ENCODE data around the gene MGAT5.

Gene MGAT5

GRCh38 chr2:134460583-134460998 lies 206.7 kb downstream of the MGAT5 start:
- Histone ChIP-seq H3K27me3 (ENCODE audit: control insufficient read depth in 3 of 3, insufficient read depth in 3 of 3, low read depth in 1 of 3, low read length in 3 of 3) (no peaks in the 10 kb centered on the region), H2BK12ac (ENCODE audit: low read length) (no peak overlapping the region), H3K79me1 (ENCODE audit: low read depth, low read length) (no peaks in the 10 kb centered on the region), H3K4me1 (ENCODE audit: control insufficient read depth in 2 of 2, insufficient read depth in 1 of 2, low read depth in 1 of 2, low read length in 2 of 2) (peaks cover 0 to 6% of the 10 kb centered on the region in 2 donors), H3K14ac (ENCODE audit: low read length) (peak overlapping the region; percentile 47), H3K18ac (ENCODE audit: low read length) (peak overlapping the region; percentile 3), H4K91ac (ENCODE audit: low read depth, low read length, poor library complexity) (no peak overlapping the region), H2AFZ (ENCODE audit: low read length) (peak overlapping the region; percentile 39), H3K9me3 (replicated peaks in 1 of 2; ENCODE audit: control insufficient read depth in 2 of 2, insufficient read depth in 1 of 2, low read depth in 1 of 2, low read length in 2 of 2) (no peaks in the 10 kb centered on the region), H3K4me2 (ENCODE audit: insufficient read depth, low read length, poor library complexity, severe bottlenecking) (no peak overlapping the region), H2BK15ac (ENCODE audit: low read length) (no peak overlapping the region), H3K36me3 (replicated peaks in 1 of 2; ENCODE audit: control insufficient read depth in 2 of 2, insufficient read depth in 2 of 2, low read length in 2 of 2) (peaks cover under 1 to 3% of the 10 kb centered on the region in 2 donors), H3K23ac (ENCODE audit: low read depth, low read length, poor library complexity) (no peak overlapping the region), H2BK120ac (ENCODE audit: low read depth, low read length) (no peak overlapping the region), H2AK5ac (ENCODE audit: low read depth, low read length) (peak overlapping the region; percentile 31), H3K9ac (ENCODE audit: low read depth, low read length, poor library complexity) (peak overlapping the region; percentile 71), H3K4me3 (ENCODE audit: low read length in 2 of 2) (no peak overlapping the region), H3K27ac (replicated peaks; ENCODE audit: low read length) (no peak overlapping the region), H3K4ac (ENCODE audit: low read length) (no peak overlapping the region), H2BK5ac (ENCODE audit: low read length) (peak overlapping the region; percentile 68), H4K8ac (ENCODE audit: low read depth, low read length) (no peak overlapping the region)
- WGBS, 2 donors (ENCODE audit: extremely low coverage in 2 of 2, insufficient read length in 2 of 2, insufficient replicate concordance in 1 of 2) = no CpG with 5 or more reads among the region's 8 CpGs
- peak; percentile 40 for DNase-seq (ENCODE audit: low spot score)

- Histone ChIP-seq H3K79me1 (ENCODE audit: low read depth, low read length) (no peaks in the 10 kb centered on the region), H3K4me3 (ENCODE audit: low read length in 2 of 2) (no peak overlapping the region), H2AK5ac (ENCODE audit: low read depth, low read length) (no peak overlapping the region), H3K9ac (ENCODE audit: low read depth, low read length, poor library complexity) (no peak overlapping the region), H4K8ac (ENCODE audit: low read depth, low read length) (no peak overlapping the region), H3K23ac (ENCODE audit: low read depth, low read length, poor library complexity) (no peak overlapping the region), H2BK12ac (ENCODE audit: low read length) (no peak overlapping the region), H3K27me3 (ENCODE audit: control insufficient read depth in 3 of 3, insufficient read depth in 3 of 3, low read depth in 1 of 3, low read length in 3 of 3) (no peaks in the 10 kb centered on the region), H3K4ac (ENCODE audit: low read length) (no peak overlapping the region), H3K27ac (replicated peaks; ENCODE audit: low read length) (no peak overlapping the region), H4K91ac (ENCODE audit: low read depth, low read length, poor library complexity) (no peak overlapping the region), H3K9me3 (replicated peaks in 1 of 2; ENCODE audit: control insufficient read depth in 2 of 2, insufficient read depth in 1 of 2, low read depth in 1 of 2, low read length in 2 of 2) (no peaks in the 10 kb centered on the region), H2AFZ (ENCODE audit: low read length) (peak overlapping the region; percentile 74), H3K4me2 (ENCODE audit: insufficient read depth, low read length, poor library complexity, severe bottlenecking) (no peak overlapping the region), H3K36me3 (replicated peaks in 1 of 2; ENCODE audit: control insufficient read depth in 2 of 2, insufficient read depth in 2 of 2, low read length in 2 of 2) (no peaks in the 10 kb centered on the region), H3K18ac (ENCODE audit: low read length) (no peak overlapping the region), H3K14ac (ENCODE audit: low read length) (no peak overlapping the region), H3K4me1 (ENCODE audit: control insufficient read depth in 2 of 2, insufficient read depth in 1 of 2, low read depth in 1 of 2, low read length in 2 of 2) (peaks cover 0 to 6% of the 10 kb centered on the region in 2 donors), H2BK15ac (ENCODE audit: low read length) (no peak overlapping the region), H2BK120ac (ENCODE audit: low read depth, low read length) (no peak overlapping the region), H2BK5ac (ENCODE audit: low read length) (no peak overlapping the region)
- no peak for DNase-seq (ENCODE audit: low spot score)
- no CpG with 5 or more reads among the region's 6 CpGs for WGBS, 2 donors (ENCODE audit: extremely low coverage in 2 of 2, insufficient read length in 2 of 2, insufficient replicate concordance in 1 of 2)
Observed at GRCh38 chr2:134461511-134461910, 207.6 kb downstream of the MGAT5 start.

- DNase-seq (ENCODE audit: low spot score) = no peak
- H3K27ac ChIP-seq (replicated peaks; ENCODE audit: low read length) = no peak overlapping the region
- no peak overlapping the region for H3K14ac ChIP-seq (ENCODE audit: low read length)
- peaks cover 0 to 6% of the 10 kb centered on the region in 2 donors for H3K4me1 ChIP-seq (ENCODE audit: control insufficient read depth in 2 of 2, insufficient read depth in 1 of 2, low read depth in 1 of 2, low read length in 2 of 2)
- no peak overlapping the region for H4K8ac ChIP-seq (ENCODE audit: low read depth, low read length)
- no peak overlapping the region for H2BK5ac ChIP-seq (ENCODE audit: low read length)
- H2AFZ ChIP-seq (ENCODE audit: low read length) = no peak overlapping the region
- H2AK5ac ChIP-seq (ENCODE audit: low read depth, low read length) = no peak overlapping the region
- no peak overlapping the region for H3K9ac ChIP-seq (ENCODE audit: low read depth, low read length, poor library complexity)
- no peak overlapping the region for H3K23ac ChIP-seq (ENCODE audit: low read depth, low read length, poor library complexity)
- H3K36me3 ChIP-seq (replicated peaks in 1 of 2; ENCODE audit: control insufficient read depth in 2 of 2, insufficient read depth in 2 of 2, low read length in 2 of 2) = no peaks in the 10 kb centered on the region
- H2BK120ac ChIP-seq (ENCODE audit: low read depth, low read length) = no peak overlapping the region
- H3K27me3 ChIP-seq (ENCODE audit: control insufficient read depth in 3 of 3, insufficient read depth in 3 of 3, low read depth in 1 of 3, low read length in 3 of 3) = no peaks in the 10 kb centered on the region
- H3K4me2 ChIP-seq (ENCODE audit: insufficient read depth, low read length, poor library complexity, severe bottlenecking) = no peak overlapping the region
- no peak overlapping the region for H2BK15ac ChIP-seq (ENCODE audit: low read length)
- no peak overlapping the region for H3K18ac ChIP-seq (ENCODE audit: low read length)
- H3K4me3 ChIP-seq (ENCODE audit: low read length in 2 of 2) = no peak overlapping the region
- no peaks in the 10 kb centered on the region for H3K79me1 ChIP-seq (ENCODE audit: low read depth, low read length)
- no peak overlapping the region for H4K91ac ChIP-seq (ENCODE audit: low read depth, low read length, poor library complexity)
- no peaks in the 10 kb centered on the region for H3K9me3 ChIP-seq (replicated peaks in 1 of 2; ENCODE audit: control insufficient read depth in 2 of 2, insufficient read depth in 1 of 2, low read depth in 1 of 2, low read length in 2 of 2)
- no peak overlapping the region for H2BK12ac ChIP-seq (ENCODE audit: low read length)
- no CpG with 5 or more reads among the region's 6 CpGs for WGBS, 2 donors (ENCODE audit: extremely low coverage in 2 of 2, insufficient read length in 2 of 2, insufficient replicate concordance in 1 of 2)
- no peak overlapping the region for H3K4ac ChIP-seq (ENCODE audit: low read length)
Observed at GRCh38 chr2:134462275-134462674, 208.4 kb downstream of the MGAT5 start.

GRCh38 chr2:134462791-134463698 lies 209.2 kb downstream of the MGAT5 start:
- Histone ChIP-seq H3K4me3 (ENCODE audit: low read length in 2 of 2) (no peak overlapping the region), H2BK120ac (ENCODE audit: low read depth, low read length) (no peak overlapping the region), H3K18ac (ENCODE audit: low read length) (no peak overlapping the region), H2BK5ac (ENCODE audit: low read length) (no peak overlapping the region), H3K9me3 (replicated peaks in 1 of 2; ENCODE audit: control insufficient read depth in 2 of 2, insufficient read depth in 1 of 2, low read depth in 1 of 2, low read length in 2 of 2) (no peaks in the 10 kb centered on the region), H3K14ac (ENCODE audit: low read length) (no peak overlapping the region), H3K36me3 (replicated peaks in 1 of 2; ENCODE audit: control insufficient read depth in 2 of 2, insufficient read depth in 2 of 2, low read length in 2 of 2) (no peaks in the 10 kb centered on the region), H2AFZ (ENCODE audit: low read length) (no peak overlapping the region), H3K27ac (replicated peaks; ENCODE audit: low read length) (no peak overlapping the region), H3K27me3 (ENCODE audit: control insufficient read depth in 3 of 3, insufficient read depth in 3 of 3, low read depth in 1 of 3, low read length in 3 of 3) (no peaks in the 10 kb centered on the region), H3K9ac (ENCODE audit: low read depth, low read length, poor library complexity) (no peak overlapping the region), H2BK15ac (ENCODE audit: low read length) (no peak overlapping the region), H3K23ac (ENCODE audit: low read depth, low read length, poor library complexity) (no peak overlapping the region), H3K4me2 (ENCODE audit: insufficient read depth, low read length, poor library complexity, severe bottlenecking) (no peak overlapping the region), H3K4ac (ENCODE audit: low read length) (no peak overlapping the region), H4K8ac (ENCODE audit: low read depth, low read length) (no peak overlapping the region), H2AK5ac (ENCODE audit: low read depth, low read length) (no peak overlapping the region), H2BK12ac (ENCODE audit: low read length) (no peak overlapping the region), H3K4me1 (ENCODE audit: control insufficient read depth in 2 of 2, insufficient read depth in 1 of 2, low read depth in 1 of 2, low read length in 2 of 2) (peaks cover 0 to 6% of the 10 kb centered on the region in 2 donors), H3K79me1 (ENCODE audit: low read depth, low read length) (no peaks in the 10 kb centered on the region), H4K91ac (ENCODE audit: low read depth, low read length, poor library complexity) (no peak overlapping the region)
- no peak for DNase-seq (ENCODE audit: low spot score)
- no CpG with 5 or more reads among the region's 11 CpGs for WGBS, 2 donors (ENCODE audit: extremely low coverage in 2 of 2, insufficient read length in 2 of 2, insufficient replicate concordance in 1 of 2)
